Lower leg skin (tissue), 4 donors: ENCODE measurements around the gene EFNA4. TPM values are rescaled to one million over a fixed set of nuclear protein-coding genes. Genes with fewer than 3 reads are reported as not detected.
A peak's percentile ranks its signal among the peaks of the same experiment; 100 is the strongest.

Source experiments
- DNase-seq, 2 donors: peaks; one replicate each; pipeline ENCODE4 v3.0.0-alpha.2; 2019; ENCODE audit warnings: low spot score in 2 of 2
- H3K4me3 ChIP-seq: fragments of 200-600 bp; sonication (generic); 2 replicates; pipeline ENCODE4 v1.5.1; 2017; ENCODE audit warnings: mild to moderate bottlenecking, low read depth; ENCODE audit not compliant: poor library complexity, severe bottlenecking
- POLR2A ChIP-seq, 2 donors: fragments of 450-650 bp; IDR thresholded peaks; one replicate each; pipeline ENCODE4 v1.6.1; 2016 to 2017; ENCODE audit warnings: antibody characterized with exemption in 2 of 2, mild to moderate bottlenecking in 1 of 2, moderate library complexity in 1 of 2
- WGBS, 2 donors: methylation state at CpG; one replicate each; pipeline ENCODE4 v1.1.5; 2018; 5-methylcytosine and 5-hydroxymethylcytosine counted together
- intact Hi-C: fragments of 100-400 bp; cut with DNase I; formaldehyde crosslinking; loops from one replicate; pipeline ENCODE4 v1.15.0; 2023; ENCODE audit warnings: low total_unique reads
- total RNA-seq, 4 donors: library from RNA; depleted of rRNA; stranded (reverse); fragments of >200 nt; gene quantifications; one replicate each; pipeline ENCODE4 v1.1.0, GENCODE V29; 2016
- TF ChIP-seq, protein P1 (sequence below), 3 donors: fragments of 450-650 bp; IDR thresholded peaks; one replicate each; pipeline ENCODE4 v1.5.1; 2016; ENCODE audit warnings: antibody characterized with exemption in 3 of 3, mild to moderate bottlenecking in 3 of 3, moderate library complexity in 2 of 3

The EFNA4 gene
- total RNA-seq, 4 donors from 2014 or later = 29.5 to 66.6 (median 52.9) TPM

DNA sequence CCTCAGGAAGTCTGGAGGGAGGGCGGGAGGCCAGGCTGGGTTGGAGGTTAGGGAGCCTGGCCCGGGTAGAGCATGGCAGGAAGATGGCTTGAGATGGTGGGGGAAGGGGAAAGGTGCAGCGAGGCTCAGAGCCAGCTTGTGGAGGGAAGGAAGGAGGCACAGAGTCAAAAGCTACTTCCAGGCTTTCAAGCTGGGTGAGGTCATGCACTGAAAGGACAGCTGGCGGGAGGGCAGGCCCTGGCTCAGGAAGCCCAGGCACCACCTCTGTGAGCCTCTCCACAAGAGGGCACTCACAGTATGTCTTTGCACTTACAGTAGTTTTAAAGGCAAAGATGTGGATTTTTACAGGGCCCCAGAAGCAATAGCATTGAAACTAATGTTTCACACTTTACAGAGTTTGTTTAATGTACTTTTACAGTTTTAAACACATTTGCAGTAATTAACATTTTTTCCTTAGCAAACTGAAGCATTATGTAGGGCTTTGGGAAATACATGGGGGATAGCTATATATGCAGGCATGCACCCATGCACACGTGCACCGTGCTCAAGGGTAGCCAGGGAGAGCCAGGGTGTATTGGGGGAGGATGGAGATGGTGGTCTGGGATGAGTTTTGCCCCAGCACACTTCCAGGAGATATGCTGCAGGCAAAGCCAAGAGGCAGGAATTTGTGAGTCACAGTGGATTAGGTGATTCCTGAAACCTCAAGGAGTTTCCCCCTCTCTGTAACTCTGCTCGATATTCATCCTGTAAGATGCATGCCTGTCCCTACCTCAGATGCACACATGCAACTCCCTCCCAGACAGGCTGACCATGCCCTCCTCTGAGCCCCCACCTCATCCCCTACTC is 18.5 kb upstream of the EFNA4 start:
- WGBS, 2 donors = 39% methylated on average over 7 of the region's 7 CpGs
- peak; percentile 83 to 92 for DNase-seq
- TF ChIP-seq POLR2A (IDR thresholded peaks at IDR 0.05) = no peak
- TF ChIP-seq, protein P1, sequence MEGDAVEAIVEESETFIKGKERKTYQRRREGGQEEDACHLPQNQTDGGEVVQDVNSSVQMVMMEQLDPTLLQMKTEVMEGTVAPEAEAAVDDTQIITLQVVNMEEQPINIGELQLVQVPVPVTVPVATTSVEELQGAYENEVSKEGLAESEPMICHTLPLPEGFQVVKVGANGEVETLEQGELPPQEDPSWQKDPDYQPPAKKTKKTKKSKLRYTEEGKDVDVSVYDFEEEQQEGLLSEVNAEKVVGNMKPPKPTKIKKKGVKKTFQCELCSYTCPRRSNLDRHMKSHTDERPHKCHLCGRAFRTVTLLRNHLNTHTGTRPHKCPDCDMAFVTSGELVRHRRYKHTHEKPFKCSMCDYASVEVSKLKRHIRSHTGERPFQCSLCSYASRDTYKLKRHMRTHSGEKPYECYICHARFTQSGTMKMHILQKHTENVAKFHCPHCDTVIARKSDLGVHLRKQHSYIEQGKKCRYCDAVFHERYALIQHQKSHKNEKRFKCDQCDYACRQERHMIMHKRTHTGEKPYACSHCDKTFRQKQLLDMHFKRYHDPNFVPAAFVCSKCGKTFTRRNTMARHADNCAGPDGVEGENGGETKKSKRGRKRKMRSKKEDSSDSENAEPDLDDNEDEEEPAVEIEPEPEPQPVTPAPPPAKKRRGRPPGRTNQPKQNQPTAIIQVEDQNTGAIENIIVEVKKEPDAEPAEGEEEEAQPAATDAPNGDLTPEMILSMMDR (IDR thresholded peaks at IDR 0.05) = no peak
- intact Hi-C loops = loop anchor here (5.0 kb wide), 1 partner anchor 37 kb away; no protein-coding TSS in a partner anchor
- no peak overlapping the region for H3K4me3 ChIP-seq

DNA sequence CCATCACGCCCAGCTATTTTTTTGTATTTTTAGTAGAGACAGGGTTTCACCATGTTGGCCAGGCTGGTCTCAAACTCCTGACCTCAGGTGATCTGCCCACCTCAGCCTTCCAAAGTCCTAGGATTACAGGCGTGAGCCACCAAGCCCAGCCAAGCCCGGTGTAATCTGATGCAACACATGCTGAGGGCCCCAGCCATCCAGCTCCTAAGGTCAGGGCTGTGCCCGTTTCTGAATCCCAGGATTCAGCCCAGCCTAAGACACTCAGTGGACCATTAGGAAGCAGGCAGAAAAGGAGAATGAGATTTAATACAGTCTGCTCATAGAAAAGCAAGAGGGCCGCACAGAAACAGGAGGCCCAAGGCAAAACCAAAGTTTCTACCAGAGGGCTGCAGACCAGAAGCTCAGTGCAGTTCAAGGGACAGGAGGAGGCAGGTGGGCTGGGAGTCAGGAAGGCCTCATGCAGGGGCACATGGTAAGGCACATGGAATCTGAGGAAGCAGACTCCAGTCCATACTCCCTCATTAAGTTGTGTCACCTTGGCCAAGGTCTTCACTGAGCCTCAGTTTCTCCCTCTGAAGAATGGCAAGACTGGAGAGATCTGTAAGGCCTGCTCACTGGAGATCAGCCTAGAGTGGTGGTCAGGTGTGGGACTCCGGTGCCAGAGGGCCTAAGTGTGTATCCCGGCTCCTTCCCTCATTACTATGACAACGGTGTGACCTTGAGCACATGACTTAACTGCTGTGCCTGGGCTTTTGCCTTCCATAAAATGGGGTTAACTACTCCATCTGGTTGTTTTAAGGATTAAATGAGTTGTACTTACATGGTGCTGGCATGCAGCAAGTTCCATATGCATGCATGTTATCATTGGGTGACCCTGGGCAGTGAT is 14.8 kb upstream of the EFNA4 start:
- no peak overlapping the region for H3K4me3 ChIP-seq
- no peak for DNase-seq
- TF ChIP-seq, protein P1 (IDR thresholded peaks at IDR 0.05) = no peak
- no peak for TF ChIP-seq POLR2A (IDR thresholded peaks at IDR 0.05)
- WGBS, 2 donors = 77 to 85% methylated on average over 8 of the region's 8 CpGs
- intact Hi-C loops = loop anchor here (5.0 kb wide), 1 partner anchor 34 kb away; no protein-coding TSS in a partner anchor

DNA sequence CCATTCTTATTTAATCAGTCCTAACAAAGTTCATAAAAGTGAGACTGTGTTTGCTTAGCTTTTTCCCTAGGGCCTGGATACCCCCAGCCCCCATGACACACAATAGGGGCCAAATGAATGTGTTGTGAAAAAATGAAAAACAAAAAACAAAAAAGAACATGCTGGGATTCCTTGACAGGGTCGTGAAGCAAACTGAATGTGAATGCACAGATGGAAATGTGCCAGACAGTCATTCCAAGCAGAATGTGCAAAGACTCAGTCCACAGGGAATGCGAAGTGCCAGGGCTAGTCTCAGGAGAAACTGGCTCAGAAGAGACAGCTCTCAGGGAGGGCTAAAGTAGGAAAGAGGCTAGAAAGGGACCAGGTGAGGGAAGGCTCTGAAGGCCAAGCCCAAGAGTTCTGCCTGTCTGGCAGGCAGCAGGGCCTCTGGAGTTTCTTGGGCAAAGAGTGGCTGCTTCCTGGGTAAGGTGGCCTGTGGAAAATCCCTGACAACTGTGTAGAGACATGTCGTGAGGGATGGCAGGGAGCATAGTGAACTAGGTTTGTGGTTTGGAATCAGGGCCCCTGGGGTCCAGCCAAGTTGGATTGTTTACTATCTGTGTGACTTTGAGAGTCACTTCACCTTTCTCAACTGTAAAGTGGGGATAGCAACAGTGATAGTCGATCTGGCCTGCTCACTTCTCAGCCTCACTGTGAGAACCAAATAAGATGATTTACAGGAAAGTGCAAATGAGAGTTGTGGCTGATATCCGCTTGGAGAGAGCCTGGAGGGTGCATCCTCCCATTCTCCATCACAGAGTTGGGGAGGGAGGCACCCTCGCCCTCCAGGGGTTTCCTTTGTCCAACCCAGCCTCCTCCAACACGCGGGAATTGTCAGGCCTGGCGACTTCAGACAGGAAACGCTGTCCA is 13.6 kb upstream of the EFNA4 start:
- peak overlapping the region; percentile 48 for H3K4me3 ChIP-seq
- intact Hi-C loops = loop anchor here (5.0 to 10.0 kb wide), 3 partner anchors 32 to 143 kb away; partner anchors contain the start of gene PBXIP1
- DNase-seq = no peak
- no peak for TF ChIP-seq POLR2A (IDR thresholded peaks at IDR 0.05)
- TF ChIP-seq, protein P1 (IDR thresholded peaks at IDR 0.05) = no peak
- WGBS, 2 donors = 12 to 15% methylated on average over 10 of the region's 10 CpGs

DNA sequence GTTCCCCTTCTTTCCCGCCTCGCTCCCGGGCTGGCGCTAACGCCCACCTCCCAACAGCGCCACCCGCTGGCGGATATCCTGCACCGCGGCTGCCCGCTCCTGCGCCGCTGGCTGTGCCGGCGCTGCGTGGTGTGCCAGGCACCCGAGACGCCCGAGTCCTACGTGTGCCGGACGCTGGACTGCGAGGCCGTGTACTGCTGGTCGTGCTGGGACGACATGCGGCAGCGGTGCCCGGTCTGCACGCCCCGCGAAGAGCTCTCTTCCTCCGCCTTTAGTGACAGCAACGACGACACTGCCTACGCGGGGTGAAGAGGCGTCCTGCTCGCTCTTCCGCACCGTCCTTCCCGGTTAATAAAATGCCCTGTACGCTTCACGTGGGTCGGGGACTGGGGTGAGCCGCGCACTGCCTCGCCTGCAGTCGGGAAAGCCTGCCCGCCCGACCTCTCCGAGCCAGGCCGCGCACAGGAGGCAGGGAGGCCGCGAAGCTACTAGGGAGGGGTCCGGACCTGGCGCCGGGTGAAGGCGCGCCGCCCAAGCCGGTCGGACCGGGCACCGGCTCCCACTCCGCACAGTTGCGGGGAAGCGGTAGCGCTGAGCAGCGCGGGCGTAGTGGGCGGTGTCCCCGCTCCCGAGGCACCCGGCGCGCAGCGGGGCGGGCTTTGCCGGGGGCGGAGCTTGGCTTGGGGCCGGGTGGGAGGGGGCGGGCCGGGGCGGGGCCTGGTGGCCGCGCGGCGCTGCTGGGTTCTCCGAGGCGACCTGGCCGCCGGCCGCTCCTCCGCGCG is 12.8 kb upstream of the EFNA4 start, which contains the start of gene ADAM15:
Gene ADAM15 (plus strand): TSS at position 757 of the 782 bp plus-strand sequence. CDS start 71 bp downstream, outside the sequence.
- intact Hi-C loops = loop anchor here (5.0 to 10.0 kb wide), 2 partner anchors 96 to 143 kb away; partner anchors contain the start of gene PBXIP1
- peak; percentile 73 to 97 for DNase-seq
- WGBS, 2 donors = 0% methylated on average over 23 to 63 of the region's 99 CpGs
- H3K4me3 ChIP-seq = peak within 1 kb of the TSS; percentile 84
- TF ChIP-seq POLR2A (IDR thresholded peaks at IDR 0.05) = no peak
- TF ChIP-seq, protein P1 (IDR thresholded peaks at IDR 0.05) = peak in 1 of 3 donors; percentile 84
